K562 (cell line): ENCODE data around the gene LHPP. TPM values are rescaled to one million over a fixed set of nuclear protein-coding genes. Genes with fewer than 3 reads are reported as not detected.

Experiments
- CREBBP ChIP-seq: IDR thresholded peaks from one replicate; pipeline ENCODE4 v1.6.1; 2012; ENCODE audit warnings: low read depth, mild to moderate bottlenecking, control low read depth, inconsistent platforms, low read length
- MAX ChIP-seq: sonication (generic); formaldehyde crosslinking; IDR thresholded peaks from 2 replicates; pipeline ENCODE4 v1.9.0; 2022; ENCODE audit warnings: mild to moderate bottlenecking, missing genetic modification reagents
- MEF2A ChIP-seq: IDR thresholded peaks from 2 replicates; pipeline ENCODE4 v1.6.1; 2011; ENCODE audit warnings: low read depth, mild to moderate bottlenecking, low read length, moderate library complexity; ENCODE audit not compliant: control insufficient read depth
- SIN3B ChIP-seq: fragments of 450-650 bp; IDR thresholded peaks from 2 replicates; pipeline ENCODE4 v1.6.1; 2017; ENCODE audit warnings: low read depth, mild to moderate bottlenecking, moderate library complexity
- SMAD2 ChIP-seq: fragments of 150-350 bp; IDR thresholded peaks from 2 replicates; pipeline ENCODE4 v1.6.1; 2014; ENCODE audit warnings: low read depth, mild to moderate bottlenecking, low read length
- ZNF217 ChIP-seq: sonication (generic); formaldehyde crosslinking; IDR thresholded peaks from 2 replicates; pipeline ENCODE4 v1.8.0; 2022; ENCODE audit warnings: mild to moderate bottlenecking, missing genetic modification reagents
- ZNF507 ChIP-seq: conservative IDR thresholded peaks from 2 replicates; pipeline ENCODE4 v1.6.1; 2017; ENCODE audit warnings: missing genetic modification characterization, missing compliant biosample characterization
- ZNF561 ChIP-seq: fragments of 450-650 bp; formaldehyde crosslinking; conservative IDR thresholded peaks from 2 replicates; pipeline ENCODE4 v1.4.0; 2020; ENCODE audit warnings: mild to moderate bottlenecking, moderate library complexity
- ZNF609 ChIP-seq: sonication (generic); formaldehyde crosslinking; IDR thresholded peaks from 2 replicates; pipeline ENCODE4 v1.8.1; 2023; ENCODE audit warnings: missing genetic modification reagents, mild to moderate bottlenecking, borderline replicate concordance
- ZNF75A ChIP-seq: fragments of 450-650 bp; formaldehyde crosslinking; IDR thresholded peaks from 2 replicates; pipeline ENCODE4 v1.4.0; 2020; ENCODE audit warnings: mild to moderate bottlenecking
- ZNF778 ChIP-seq: fragments of 450-650 bp; formaldehyde crosslinking; IDR thresholded peaks from 2 replicates; pipeline ENCODE4 v1.4.0; 2020; ENCODE audit warnings: mild to moderate bottlenecking, moderate library complexity
- polyA plus RNA-seq, 8 experiments: library from polyadenylated mRNA; depleted of rRNA in 4 of 8; stranded (reverse) in 5 of 8; unstranded in 3 of 8; fragments of >200 nt; fragmentation: Nextera tagmentation in 2 of 8; fragmentation: Illumina TruSeq in 1 of 8; extraction: Ambion mirVana in 2 of 8; extraction: Trizol in 1 of 8; gene quantifications; 2 replicates each; pipeline versions ENCODE4 v1.2.1 to v1.2.3, GENCODE V29; 2011 to 2014; ENCODE audit warnings: inconsistent platforms in 1 of 8, missing spikeins in 1 of 8
- total RNA-seq, 7 experiments: library from RNA; depleted of rRNA in 6 of 7; stranded (reverse); fragments of >200 nt in 6 of 7; fragmentation: Illumina TruSeq in 2 of 7; extraction: Trizol in 2 of 7; gene quantifications; 2 replicates each; pipeline versions ENCODE4 v1.2.1 to v1.2.3, GENCODE V29; 2011 to 2021; ENCODE audit warnings: low replicate concordance in 1 of 7

LHPP gene
- total and polyA plus RNA-seq, 9 of the 15 experiments (the other 6 are each of a cell fraction or from before 2014, with no cell fraction given) = 0.34 to 7.4 (median 3.0) TPM

GRCh38 chr10:124575107-124576035 lies 113.7 kb downstream of the LHPP start (continued):
- TF ChIP-seq ZNF609 (CRISPR knock-in tag) (no peak), ZNF507 (tag) (no peak), MAX (CRISPR knock-in tag) (no peak), SIN3B (no peak), SMAD2 (no peak), MEF2A (no peak), ZNF561 (CRISPR knock-in tag) (no peak), CREBBP (no peak), ZNF217 (CRISPR knock-in tag) (no peak), ZNF75A (CRISPR knock-in tag) (no peak), ZNF778 (CRISPR knock-in tag) (no peak)
